ENCODE data around the gene VIL1. TPM values are rescaled to one million over a fixed set of nuclear protein-coding genes. Genes with fewer than 3 reads are reported as not detected.

The VIL1 gene
- total and polyA plus RNA-seq, 2 of the 13 experiments (the other 11 are each of a cell fraction or from before 2014, with no cell fraction given), result 287 to 301 TPM

GRCh38 chr2:218392891-218393462, 25.9 kb upstream of the VIL1 start (continued):
- TF ChIP-seq THRA (CRISPR knock-in tag; IDR thresholded peaks at IDR 0.05; ENCODE audit: borderline replicate concordance) (no peak), SIN3A (IDR thresholded peaks at IDR 0.05; ENCODE audit: borderline replicate concordance, low read depth, low read length) (no peak), PRDM15 (CRISPR knock-in tag; IDR thresholded peaks at IDR 0.05) (no peak), ZC3H13 (CRISPR knock-in tag; IDR thresholded peaks at IDR 0.05) (no peak), ZNF563 (CRISPR knock-in tag; IDR thresholded peaks at IDR 0.05) (0 out of 2 replicates have a peak, but pooled peaks have one; percentile 24)

GRCh38 chr2:218393750-218394290, 25.1 kb upstream of the VIL1 start:
- Histone ChIP-seq H3K4me2 (ENCODE audit: low read depth, low read length) (peak overlapping the region; percentile 98), H4K20me1 (ENCODE audit: insufficient read depth, low read length) (no peaks in the 10 kb centered on the region), H3K4me1 (ENCODE audit: insufficient read depth, low read length) (peaks cover 59% of the 10 kb centered on the region), H2AFZ (ENCODE audit: low read length) (no peak overlapping the region), H3K79me2 (ENCODE audit: insufficient read depth, low read length) (peaks cover 15% of the 10 kb centered on the region), H3K9ac (ENCODE audit: insufficient read depth, low read depth, low read length) (no peak overlapping the region), H3K27ac (ENCODE audit: extremely low read length, insufficient read depth, low read length) (no peak overlapping the region), H3K9me3 (ENCODE audit: low read length) (no peaks in the 10 kb centered on the region), H3K27me3 (ENCODE audit: control insufficient read depth in 1 of 2, insufficient read depth in 2 of 2, low read length in 2 of 2) (no peaks in the 10 kb centered on the region; a peak in 1 of 5 replicates), H3K36me3 (replicated peaks in 1 of 2; ENCODE audit: control insufficient read depth in 1 of 2, insufficient read depth in 2 of 2, low read length in 2 of 2) (no peaks in the 10 kb centered on the region), H3K4me3 (replicated peaks in 1 of 3; ENCODE audit: insufficient read depth in 1 of 3, low read depth in 2 of 3, low read length in 3 of 3) (no peak overlapping the region; a peak in 1 of 6 replicates)
- CTCF ChIA-PET (ENCODE audit: low intra/inter-chr PET ratio, low total read pairs), result no interaction called here
- POLR2A ChIA-PET, result interaction anchor here (1.2 to 2.6 kb wide), 3 partner anchors 33 to 110 kb away, joined by 3 to 15 read pairs (median 3); no protein-coding TSS in a partner anchor
- FAIRE-seq, result no peak
- intact Hi-C loops (cut with micrococcal nuclease; ENCODE audit: unreplicated experiment) (loop anchor here (10.0 kb wide), 1 partner anchor 209 kb away; no protein-coding TSS in a partner anchor), in situ Hi-C loops (cut with HindIII; ENCODE audit: extremely low pct_ligation_motif_present, low pct_unique_long_range_greater_than_20kb) (no loop called here)
- 40% methylated on average over 8 of the region's 8 CpGs for WGBS (ENCODE audit: low lambda C conversion rate)
- ATAC-seq, result no peak
- DNase-seq (ENCODE audit: low spot score), result no peak
- no TSS peak for BruUV-seq (replicated peaks)
- TF ChIP-seq ZMYM4 (CRISPR knock-in tag; IDR thresholded peaks at IDR 0.05) (no peak), CEBPB (IDR thresholded peaks at IDR 0.05; ENCODE audit: borderline replicate concordance, low read depth, low read length) (peak; percentile 85), ZNF362 (CRISPR knock-in tag; IDR thresholded peaks at IDR 0.05; ENCODE audit: borderline replicate concordance) (0 out of 2 replicates have a peak, but pooled peaks have one; percentile 1), CEBPG (CRISPR knock-in tag; IDR thresholded peaks at IDR 0.05) (peak; percentile 71), TEAD3 (CRISPR knock-in tag; optimal IDR thresholded peaks at IDR 0.05; ENCODE audit: borderline replicate concordance) (peak; percentile 14), ZNF841 (CRISPR knock-in tag; IDR thresholded peaks at IDR 0.05; ENCODE audit: borderline replicate concordance) (0 out of 2 replicates have a peak, but pooled peaks have one; percentile 15), ZNF768 (CRISPR knock-in tag; IDR thresholded peaks at IDR 0.05) (0 out of 2 replicates have a peak, but pooled peaks have one; percentile 18), ZNF629 (CRISPR knock-in tag; conservative IDR thresholded peaks at IDR 0.05) (peak; percentile 90), ATF7 (IDR thresholded peaks at IDR 0.05) (peak; percentile 44; the same call in 1 of the 2 replicates), ATF7 (CRISPR knock-in tag; IDR thresholded peaks at IDR 0.05) (no peak), FOXK2 (IDR thresholded peaks at IDR 0.05) (no peak), HOXA3 (CRISPR knock-in tag; IDR thresholded peaks at IDR 0.05) (0 out of 2 replicates have a peak, but pooled peaks have one; percentile 11), ZMYM3 (CRISPR knock-in tag; IDR thresholded peaks at IDR 0.05) (peak; percentile 12; the same call in 1 of the 2 replicates)

All from HepG2 (cell line).